ENCODE measurements around the gene P2RY2.

DNA sequence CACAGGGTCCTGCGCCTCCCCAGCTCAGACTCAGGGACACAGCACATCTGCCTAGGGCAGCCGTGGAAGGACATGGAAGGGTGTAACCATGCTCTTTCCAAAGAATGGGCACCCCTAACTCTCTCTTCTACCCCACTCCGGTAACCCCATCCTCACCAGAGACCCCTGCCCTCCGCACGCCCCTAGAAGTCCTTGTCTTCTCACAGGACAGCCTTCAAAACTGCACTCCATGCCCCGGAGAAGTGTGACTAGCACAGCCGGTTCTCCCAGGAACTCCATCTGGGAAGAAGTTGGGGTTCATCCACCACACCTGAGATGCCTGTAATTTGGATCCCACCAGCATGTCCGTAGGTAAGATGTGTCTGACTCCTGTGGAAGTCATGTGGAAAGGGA lies 25.0 kb downstream of the P2RY2 start:
- TF ChIP-seq ZNF274 (IDR thresholded peaks at IDR 0.05; ENCODE audit: low read depth, low read length) (no peak), SUZ12 (IDR thresholded peaks at IDR 0.05; ENCODE audit: extremely low read depth, insufficient read depth, insufficient read length) (no peak)
